GM12878 (cell line): ENCODE data around the gene KCTD8. TPM values are rescaled to one million over a fixed set of nuclear protein-coding genes. Genes with fewer than 3 reads are reported as not detected.

Experiments
- ATAC-seq: fragments of 200-7000 bp; cut with Tn5 transposase; 3 replicates; pipeline ENCODE4 v1.9.1; 2020; ENCODE audit warnings: mild to moderate bottlenecking, moderate library complexity
- BruUV-seq: library from RNA; stranded (reverse); fragments of 400-500 nt; replicated peaks from 2 replicates; lab custom pipeline; 2021; lab: Mats Ljungman, UMichigan
- CTCF ChIA-PET: fragments of 300-600 bp; sonication (Branson Sonifier 250); formaldehyde crosslinking; extraction: SDS; loops from one replicate; lab custom pipeline; 2021; ENCODE audit warnings: inconsistent platforms; lab: Yijun Ruan, JAX
- POLR2A ChIA-PET: fragments of 350-600 bp; formaldehyde crosslinking; extraction: SDS; loops from one replicate; lab custom pipeline; 2021; ENCODE audit warnings: inconsistent platforms; lab: Charles Lee
- RAD21 ChIA-PET: fragments of 300-600 bp; sonication (Branson Sonifier 250); formaldehyde crosslinking; loops from one replicate; lab custom pipeline; 2023; ENCODE audit warnings: antibody characterized with exemption; ENCODE audit not compliant: unreplicated experiment; lab: Charles Lee
- SMC1A ChIA-PET: fragments of 300-600 bp; sonication (Branson Sonifier 250); formaldehyde crosslinking; loops from one replicate; lab custom pipeline; 2023; ENCODE audit not compliant: unreplicated experiment, uncharacterized antibody; lab: Charles Lee
- DNase-seq: peaks from one replicate; pipeline ENCODE4 v3.0.0-alpha.2; 2011; ENCODE audit warnings: low read depth, low spot score
- FAIRE-seq: peaks from 3 replicates; lab custom pipeline; 2011; peaks lifted over from hg19 to GRCh38; lab: Jason Lieb, UNC
- H2AFZ ChIP-seq: 2 replicates; pipeline ENCODE4 v1.6.0; 2011; ENCODE audit warnings: low read depth, low read length, control low read depth; ENCODE audit not compliant: control insufficient read depth
- H3K27ac ChIP-seq: 2 replicates; pipeline ENCODE4 v1.5.1; 2011; ENCODE audit warnings: control low read depth; ENCODE audit not compliant: control insufficient read depth, insufficient read depth
- H3K27me3 ChIP-seq, 2 experiments: replicated peaks in 1 of 2; 2 replicates each; pipeline versions ENCODE4 v1.6.0 to v1.6.1; 2011; ENCODE audit warnings: low read length in 1 of 2; ENCODE audit not compliant: control insufficient read depth in 2 of 2, insufficient read depth in 2 of 2
- H3K36me3 ChIP-seq, 2 experiments: 2 replicates each; pipeline ENCODE4 v1.5.1; 2011; ENCODE audit warnings: low read length in 1 of 2; ENCODE audit not compliant: control insufficient read depth in 2 of 2, insufficient read depth in 2 of 2
- H3K4me1 ChIP-seq: 2 replicates; pipeline ENCODE4 v1.6.1; 2011; ENCODE audit warnings: mild to moderate bottlenecking, low read length, moderate library complexity, mixed read lengths; ENCODE audit not compliant: control insufficient read depth, insufficient read depth
- H3K4me2 ChIP-seq: 2 replicates; pipeline ENCODE4 v1.6.0; 2011; ENCODE audit warnings: control low read depth; ENCODE audit not compliant: control insufficient read depth, insufficient read depth
- H3K4me3 ChIP-seq: fragments of 200-600 bp; sonication (generic); 2 replicates; pipeline ENCODE4 v1.5.1; 2016
- H3K79me2 ChIP-seq: 2 replicates; pipeline ENCODE4 v1.6.0; 2011; ENCODE audit warnings: low read length; ENCODE audit not compliant: control insufficient read depth, insufficient read depth
- H3K9ac ChIP-seq: 2 replicates; pipeline ENCODE4 v1.8.0; 2011; ENCODE audit warnings: low read length, control low read depth, mixed read lengths; ENCODE audit not compliant: control insufficient read depth, insufficient read depth
- H3K9me3 ChIP-seq: replicated peaks from 3 replicates; pipeline ENCODE4 v1.5.1; 2011; ENCODE audit warnings: mild to moderate bottlenecking, low read length; ENCODE audit not compliant: control insufficient read depth, insufficient read depth
- H4K20me1 ChIP-seq: 2 replicates; pipeline ENCODE4 v1.6.0; 2011; ENCODE audit not compliant: control insufficient read depth, insufficient read depth
- BACH1 ChIP-seq: fragments of 450-650 bp; IDR thresholded peaks from 2 replicates; pipeline ENCODE4 v1.6.1; 2017; ENCODE audit warnings: mild to moderate bottlenecking, borderline replicate concordance
- BMI1 ChIP-seq: fragments of 450-650 bp; IDR thresholded peaks from 2 replicates; pipeline ENCODE4 v1.6.1; 2016; ENCODE audit warnings: mild to moderate bottlenecking, moderate library complexity, borderline replicate concordance
- BRCA1 ChIP-seq: IDR thresholded peaks from 2 replicates; pipeline ENCODE4 v1.6.1; 2011; ENCODE audit warnings: low read depth, low read length, improper control_type of control experiment
- CREB1 ChIP-seq: IDR thresholded peaks from 2 replicates; pipeline ENCODE4 v1.6.1; 2012; ENCODE audit warnings: low read depth, mild to moderate bottlenecking, inconsistent platforms
- CTCF ChIP-seq, 3 experiments: IDR thresholded peaks in 2 of 3; conservative IDR thresholded peaks in 1 of 3; 2 replicates each; pipeline ENCODE4 v1.5.1; 2011; ENCODE audit warnings: low read depth in 3 of 3, low read length in 3 of 3, mild to moderate bottlenecking in 3 of 3, control low read depth in 2 of 3, moderate library complexity in 2 of 3, inconsistent platforms in 1 of 3, mixed read lengths in 1 of 3; ENCODE audit not compliant: control insufficient read depth in 2 of 3, insufficient read depth in 1 of 3; ENCODE audit errors: extremely low read depth in 1 of 3
- ESRRA ChIP-seq: IDR thresholded peaks from 2 replicates; pipeline ENCODE4 v1.6.1; 2012; ENCODE audit warnings: mild to moderate bottlenecking, low read length, improper control_type of control experiment
- GABPA ChIP-seq: IDR thresholded peaks from 2 replicates; pipeline ENCODE4 v1.6.1; 2014; ENCODE audit warnings: antibody characterized with exemption, low read depth, mild to moderate bottlenecking, inconsistent platforms
- IKZF1 ChIP-seq: fragments of 450-650 bp; conservative IDR thresholded peaks from 2 replicates; pipeline ENCODE4 v1.6.1; 2017; ENCODE audit warnings: antibody characterized with exemption, mild to moderate bottlenecking
- JUND ChIP-seq: IDR thresholded peaks from 2 replicates; pipeline ENCODE4 v1.6.1; 2012; ENCODE audit warnings: low read depth, mild to moderate bottlenecking, low read length, improper control_type of control experiment, moderate library complexity
- KDM1A ChIP-seq: fragments of 200-600 bp; sonication (generic); IDR thresholded peaks from 2 replicates; pipeline ENCODE4 v1.6.1; 2016; ENCODE audit warnings: borderline replicate concordance
- PAX8 ChIP-seq: fragments of 450-650 bp; IDR thresholded peaks from 2 replicates; pipeline ENCODE4 v1.6.1; 2017; ENCODE audit warnings: mild to moderate bottlenecking, moderate library complexity
- POU2F2 ChIP-seq: IDR thresholded peaks from 3 replicates; pipeline ENCODE4 v1.6.1; 2011; ENCODE audit warnings: low read depth, mild to moderate bottlenecking, low read length, borderline replicate concordance
- SIN3A ChIP-seq: IDR thresholded peaks from 2 replicates; pipeline ENCODE4 v1.6.1; 2012; ENCODE audit warnings: low read depth, low read length, improper control_type of control experiment
- SKIL ChIP-seq: fragments of 450-650 bp; IDR thresholded peaks from 2 replicates; pipeline ENCODE4 v1.6.1; 2017; ENCODE audit warnings: mild to moderate bottlenecking, low read depth, inconsistent platforms; ENCODE audit not compliant: poor library complexity, severe bottlenecking
- SMAD1 ChIP-seq: fragments of 450-650 bp; IDR thresholded peaks from 2 replicates; pipeline ENCODE4 v1.6.1; 2018; ENCODE audit warnings: mild to moderate bottlenecking, low read depth; ENCODE audit not compliant: partially characterized antibody
- WRNIP1 ChIP-seq: IDR thresholded peaks from 2 replicates; pipeline ENCODE4 v1.6.1; 2011; ENCODE audit warnings: low read depth, low read length, improper control_type of control experiment, borderline replicate concordance
- WGBS: methylation state at CpG from one replicate; pipeline ENCODE4 v1.1.6; 2016; ENCODE audit warnings: low lambda C conversion rate; ENCODE audit not compliant: insufficient replicate concordance, insufficient coverage; ENCODE audit errors: missing lambda C conversion rate; 5-methylcytosine and 5-hydroxymethylcytosine counted together
- in situ Hi-C: fragments of 300-500 bp; cut with MboI; formaldehyde crosslinking; loops from 9 replicates; pipeline ENCODE4 v1.14.3; 2018; ENCODE audit warnings: mixed read lengths
- intact Hi-C: fragments of 100-400 bp; cut with micrococcal nuclease; formaldehyde crosslinking; loops from one replicate; pipeline ENCODE4 v1.14.2; 2022; ENCODE audit not compliant: unreplicated experiment
- polyA plus RNA-seq, 11 experiments: library from polyadenylated mRNA; depleted of rRNA in 4 of 11; unstranded in 6 of 11; stranded (reverse) in 5 of 11; fragments of >200 nt; fragmentation: Nextera tagmentation in 4 of 11; fragmentation: Illumina TruSeq in 1 of 11; extraction: Ambion mirVana in 4 of 11; extraction: Trizol in 1 of 11; gene quantifications; 1 replicate in 1 of 11; 2 replicates in 10 of 11; pipeline versions ENCODE4 v1.2.1 to v1.2.3, GENCODE V29; 2011 to 2016; ENCODE audit warnings: inconsistent platforms in 2 of 11, missing spikeins in 2 of 11, low read depth in 1 of 11
- total RNA-seq, 4 experiments: library from RNA; depleted of rRNA in 3 of 4; stranded (reverse); fragments of >200 nt in 3 of 4; fragmentation: Illumina TruSeq in 1 of 4; extraction: Trizol in 1 of 4; gene quantifications; 2 replicates each; pipeline versions ENCODE4 v1.2.1 to v1.2.3, GENCODE V29; 2013 to 2021

Gene KCTD8
- total and polyA plus RNA-seq, 10 of the 15 experiments (the other 5 are each of a cell fraction or from before 2014, with no cell fraction given) = 0.06 TPM; not detected in 9

- no peak for ATAC-seq
- no peak overlapping the region for H3K4me3 ChIP-seq
- H2AFZ ChIP-seq = no peak overlapping the region
- 49% methylated on average over 74 of the region's 110 CpGs for WGBS
- ChIA-PET CTCF (interaction anchor here (1.3 kb wide), 1 partner anchor 18 kb away, joined by 3 read pairs; no protein-coding TSS in a partner anchor), SMC1A (no interaction called here), RAD21 (no interaction called here)
- H4K20me1 ChIP-seq = no peaks in the 10 kb centered on the region
- peak overlapping the region; percentile 43 for H3K4me2 ChIP-seq
- no peak overlapping the region for H3K9ac ChIP-seq
- no peaks in the 10 kb centered on the region for H3K36me3 ChIP-seq
- no peaks in the 10 kb centered on the region; the same call in 2 of the 3 replicates for H3K9me3 ChIP-seq
- no peaks in the 10 kb centered on the region for H3K79me2 ChIP-seq
- peaks cover 4 to 5% of the 10 kb centered on the region in 2 experiments; a peak in 3 of 4 replicates for H3K27me3 ChIP-seq
- in situ Hi-C loops = no loop called here
- TF ChIP-seq SIN3A = no peak
- no peak for TF ChIP-seq IKZF1
- no peak for TF ChIP-seq SKIL
- no peak for TF ChIP-seq ESRRA
- TF ChIP-seq BRCA1 = no peak
- TF ChIP-seq BACH1 = no peak
- no peak for TF ChIP-seq CREB1
- TF ChIP-seq JUND = no peak
- TF ChIP-seq PAX8 = no peak
- no peak for TF ChIP-seq WRNIP1
- no peak for TF ChIP-seq KDM1A
- no peak for TF ChIP-seq SMAD1
- no peak for TF ChIP-seq POU2F2
- no peak for TF ChIP-seq CTCF (IDR thresholded peaks at IDR 0.05 in 2 of 3, conservative IDR thresholded peaks at IDR 0.05 in 1 of 3; ENCODE audit: control insufficient read depth in 2 of 3, extremely low read depth in 1 of 3, insufficient read depth in 1 of 3, low read depth in 3 of 3, low read length in 3 of 3)
- TF ChIP-seq GABPA = no peak
- no peak for TF ChIP-seq BMI1
- TF ChIP-seq, all 136 proteins: peak for 0
- no peak for DNase-seq
- no peak for FAIRE-seq
- no peaks in the 10 kb centered on the region for H3K4me1 ChIP-seq
- no TSS peak for BruUV-seq
- intact Hi-C loops = loop anchor here (2.0 kb wide), 1 partner anchor 181 kb away; no protein-coding TSS in a partner anchor
- H3K27ac ChIP-seq = no peak overlapping the region
- POLR2A ChIA-PET = no interaction called here
Observed at GRCh38 chr4:44447563-44448504, 775 bp downstream of the KCTD8 start.
